Epithelial cell of esophagus (primary cell): ENCODE results near the gene KRT4.

ENCODE experiments used
- DNase-seq: peaks from one replicate; pipeline ENCODE4 v3.0.0; 2010; ENCODE audit warnings: low read depth
- H3K4me3 ChIP-seq: 2 replicates; pipeline ENCODE4 v1.5.1; 2011; ENCODE audit warnings: mild to moderate bottlenecking, low read length, control low read depth
- TF ChIP-seq, protein P1 (sequence below): IDR thresholded peaks from 2 replicates; pipeline ENCODE4 v1.5.1; 2011; ENCODE audit warnings: low read depth, mild to moderate bottlenecking, low read length, control low read depth, inconsistent platforms; ENCODE audit not compliant: insufficient read depth; ENCODE audit errors: missing control alignments

KRT4 gene

DNA sequence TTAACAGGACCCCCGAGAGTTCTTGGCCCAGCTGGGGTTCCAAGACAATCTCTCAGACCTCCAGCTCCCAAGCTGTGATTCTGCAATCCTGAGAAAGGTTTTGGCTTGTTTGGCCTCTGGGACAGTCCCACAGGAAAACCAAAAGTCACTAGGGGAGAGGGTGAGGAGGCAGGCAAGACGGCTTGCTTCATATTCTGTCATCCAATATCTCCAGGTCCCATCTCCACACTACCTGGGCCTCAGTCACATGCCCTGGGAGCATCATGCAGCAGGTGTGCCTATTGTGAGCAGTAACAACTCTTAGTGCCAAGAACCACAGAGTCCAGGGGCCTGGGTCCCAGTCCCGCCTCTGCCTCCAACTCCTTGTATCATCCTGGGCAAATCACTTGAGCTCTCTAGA is 18.5 kb upstream of the KRT4 start:
- no peak overlapping the region for H3K4me3 ChIP-seq
- TF ChIP-seq, protein P1, sequence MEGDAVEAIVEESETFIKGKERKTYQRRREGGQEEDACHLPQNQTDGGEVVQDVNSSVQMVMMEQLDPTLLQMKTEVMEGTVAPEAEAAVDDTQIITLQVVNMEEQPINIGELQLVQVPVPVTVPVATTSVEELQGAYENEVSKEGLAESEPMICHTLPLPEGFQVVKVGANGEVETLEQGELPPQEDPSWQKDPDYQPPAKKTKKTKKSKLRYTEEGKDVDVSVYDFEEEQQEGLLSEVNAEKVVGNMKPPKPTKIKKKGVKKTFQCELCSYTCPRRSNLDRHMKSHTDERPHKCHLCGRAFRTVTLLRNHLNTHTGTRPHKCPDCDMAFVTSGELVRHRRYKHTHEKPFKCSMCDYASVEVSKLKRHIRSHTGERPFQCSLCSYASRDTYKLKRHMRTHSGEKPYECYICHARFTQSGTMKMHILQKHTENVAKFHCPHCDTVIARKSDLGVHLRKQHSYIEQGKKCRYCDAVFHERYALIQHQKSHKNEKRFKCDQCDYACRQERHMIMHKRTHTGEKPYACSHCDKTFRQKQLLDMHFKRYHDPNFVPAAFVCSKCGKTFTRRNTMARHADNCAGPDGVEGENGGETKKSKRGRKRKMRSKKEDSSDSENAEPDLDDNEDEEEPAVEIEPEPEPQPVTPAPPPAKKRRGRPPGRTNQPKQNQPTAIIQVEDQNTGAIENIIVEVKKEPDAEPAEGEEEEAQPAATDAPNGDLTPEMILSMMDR: no peak
- no peak for DNase-seq

DNA sequence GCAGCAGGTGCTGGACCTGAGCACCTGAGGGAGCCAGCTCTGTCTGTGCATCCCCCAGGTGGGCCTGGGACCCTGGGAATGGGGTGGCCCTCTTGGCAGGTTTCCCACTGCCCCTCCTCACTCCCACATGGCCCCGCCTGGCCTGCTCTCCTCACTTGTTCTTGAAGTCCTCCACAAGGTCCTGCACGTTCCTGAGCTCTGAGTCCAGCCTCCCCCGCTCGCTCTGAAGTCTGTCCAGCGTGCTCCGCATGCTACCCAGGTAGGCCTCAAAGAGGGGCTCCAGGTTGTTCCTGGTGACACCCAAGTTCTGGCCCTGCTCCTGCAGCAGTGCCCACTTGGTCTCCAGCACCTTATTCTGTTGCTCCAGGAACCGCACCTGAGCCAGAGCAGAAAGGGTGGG is 17.3 kb upstream of the KRT4 start:
- TF ChIP-seq, protein P1: no peak
- no peak overlapping the region for H3K4me3 ChIP-seq
- no peak for DNase-seq

DNA sequence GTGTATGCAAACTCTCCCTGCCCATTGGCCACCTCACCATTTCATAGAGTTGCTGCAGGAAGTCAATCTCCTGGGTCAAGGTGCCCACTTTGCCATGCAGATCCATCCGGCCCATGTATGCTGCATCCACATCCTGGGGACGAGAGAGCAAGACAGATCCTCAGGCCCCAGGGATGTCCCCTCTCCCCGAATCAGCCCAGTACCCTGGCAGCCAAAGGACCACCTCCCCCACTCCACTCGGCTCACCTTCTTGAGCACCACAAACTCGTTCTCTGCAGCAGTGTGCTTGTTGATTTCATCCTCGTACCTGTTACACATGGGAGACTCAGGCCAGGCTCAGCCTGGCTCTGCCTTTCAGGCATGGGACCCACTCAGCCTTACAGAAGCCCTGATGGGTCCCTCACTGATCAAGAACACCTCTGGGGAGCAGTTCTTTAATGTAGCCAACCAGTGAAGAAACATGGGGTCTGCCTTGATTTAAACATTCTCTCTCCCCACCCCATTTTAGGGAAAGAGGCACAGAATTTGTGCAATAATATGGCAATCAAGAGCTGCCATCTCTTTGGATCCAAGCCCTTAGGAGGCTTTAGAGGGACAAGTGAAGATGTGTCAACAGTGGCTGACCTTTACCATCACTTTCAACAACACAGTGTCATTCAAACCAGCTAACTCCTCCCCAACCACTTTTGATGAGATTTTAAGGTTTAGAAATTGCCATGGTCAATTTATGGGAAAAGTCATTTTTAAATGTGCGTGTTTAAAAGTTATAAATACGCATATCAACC is 16.3 kb upstream of the KRT4 start:
- TF ChIP-seq, protein P1: no peak
- DNase-seq: no peak
- no peak overlapping the region for H3K4me3 ChIP-seq

DNA sequence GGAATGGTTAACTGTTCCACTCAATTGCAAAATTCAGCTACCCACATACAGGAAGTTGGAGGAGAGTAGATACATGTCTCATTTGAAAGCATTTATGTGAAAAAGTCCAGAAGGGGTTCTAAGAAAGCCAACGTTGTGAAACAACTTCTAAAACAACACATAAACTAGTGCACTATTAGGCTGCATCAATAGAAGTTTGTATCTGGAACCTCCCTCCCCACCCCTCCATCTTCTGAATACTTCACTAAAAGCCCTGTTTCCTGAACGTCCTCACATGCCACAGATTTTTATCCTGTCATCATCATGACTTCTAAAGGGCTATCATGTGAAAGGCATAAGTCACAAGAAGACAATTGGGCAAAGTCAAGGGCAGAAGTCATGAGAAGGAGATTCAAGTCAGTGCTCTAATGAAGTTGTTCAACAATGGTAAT is 14.7 kb upstream of the KRT4 start:
- no peak overlapping the region for H3K4me3 ChIP-seq
- DNase-seq: no peak
- TF ChIP-seq, protein P1: no peak

DNA sequence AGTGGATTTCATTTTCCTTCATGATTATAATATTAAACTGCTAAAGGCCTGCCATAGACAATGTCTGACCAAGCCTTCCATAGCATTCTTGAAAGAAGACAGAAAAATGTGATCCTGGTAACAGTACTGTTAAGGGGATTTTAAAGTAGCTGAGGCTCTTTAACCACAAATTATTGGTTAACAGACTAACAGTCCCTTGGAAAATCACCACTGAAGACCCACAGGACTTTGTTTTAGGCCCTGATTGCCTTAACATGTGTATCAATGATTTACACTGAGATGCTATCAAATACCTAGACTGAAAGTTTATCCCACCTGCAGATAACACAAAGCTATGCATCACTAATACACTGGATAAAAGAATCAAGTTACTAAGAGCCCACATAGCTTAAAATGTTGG is 14.2 kb upstream of the KRT4 start:
- TF ChIP-seq, protein P1: no peak
- no peak for DNase-seq
- H3K4me3 ChIP-seq: no peak overlapping the region

- H3K4me3 ChIP-seq: no peak overlapping the region
- TF ChIP-seq, protein P1: no peak
- no peak for DNase-seq
These were observed 13.7 kb upstream of the KRT4 start for GRCh38 chr12:52827499-52828090.
